CD4-positive, alpha-beta T cell treated with Interleukin-4 for 1 hour (primary cell): Measurements from ENCODE around the gene PRKCZ.

ENCODE experiments used
- DNase-seq, 2 donors: peaks; one replicate each; pipeline ENCODE4 v3.0.0-alpha.2; 2020 to 2022

The PRKCZ gene

DNA sequence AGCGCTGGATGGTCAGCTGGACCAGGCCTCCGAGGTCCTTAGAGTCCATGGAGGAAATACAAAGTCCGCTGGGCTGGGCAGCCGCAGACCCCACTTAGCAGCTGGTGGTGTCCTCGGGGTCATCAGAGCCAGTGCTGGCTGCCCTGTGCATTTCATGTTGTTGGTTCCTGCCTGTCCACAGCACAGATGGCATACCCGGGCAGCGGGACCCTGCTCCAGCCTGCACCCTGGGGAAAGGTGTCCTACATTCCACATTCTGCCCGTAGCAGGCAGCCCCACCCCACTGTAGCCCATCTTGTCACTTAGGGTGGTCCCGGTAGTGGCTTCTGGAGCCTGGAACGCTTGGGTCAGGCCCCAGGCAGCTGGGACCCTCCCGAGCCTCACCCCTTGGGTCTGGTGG, 19.8 kb downstream of the PRKCZ start:
- DNase-seq, result no peak

DNA sequence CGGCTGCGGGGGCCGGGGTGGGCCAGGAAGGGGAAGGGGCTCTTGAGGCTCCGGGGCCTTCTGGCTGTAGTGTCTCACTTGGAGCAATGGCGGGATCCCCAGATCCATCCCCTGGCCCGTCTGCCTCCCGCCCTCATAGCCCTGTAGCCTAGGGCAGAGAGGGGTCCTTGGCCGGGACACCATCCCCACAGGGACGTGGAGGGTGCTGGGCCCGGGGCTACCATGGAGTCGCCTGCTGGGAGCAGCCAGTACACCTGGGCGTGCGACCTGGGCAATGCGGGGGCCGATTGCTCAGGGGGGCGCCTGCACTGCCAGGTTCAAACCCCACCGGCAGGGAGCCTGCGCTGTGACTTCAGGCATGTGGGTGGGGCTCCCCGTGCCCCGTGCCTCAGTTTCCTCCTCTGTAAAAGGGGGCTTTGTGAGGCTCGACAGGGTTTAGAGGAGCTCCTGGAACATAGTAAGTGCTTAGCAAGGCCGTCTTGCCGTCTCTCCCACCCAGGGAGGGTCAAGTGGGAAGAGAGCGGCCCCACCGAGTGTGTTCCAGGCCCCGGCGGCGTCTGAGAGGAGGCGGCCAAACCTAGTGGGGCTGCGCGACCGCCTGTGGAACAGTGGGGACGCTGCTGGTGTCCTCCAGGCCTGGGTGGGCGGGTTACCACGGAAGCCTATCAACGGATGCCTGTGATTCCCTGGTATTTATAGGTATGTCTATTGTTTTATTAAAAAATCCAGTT, 20.8 kb downstream of the PRKCZ start:
- DNase-seq, result no peak

DNA sequence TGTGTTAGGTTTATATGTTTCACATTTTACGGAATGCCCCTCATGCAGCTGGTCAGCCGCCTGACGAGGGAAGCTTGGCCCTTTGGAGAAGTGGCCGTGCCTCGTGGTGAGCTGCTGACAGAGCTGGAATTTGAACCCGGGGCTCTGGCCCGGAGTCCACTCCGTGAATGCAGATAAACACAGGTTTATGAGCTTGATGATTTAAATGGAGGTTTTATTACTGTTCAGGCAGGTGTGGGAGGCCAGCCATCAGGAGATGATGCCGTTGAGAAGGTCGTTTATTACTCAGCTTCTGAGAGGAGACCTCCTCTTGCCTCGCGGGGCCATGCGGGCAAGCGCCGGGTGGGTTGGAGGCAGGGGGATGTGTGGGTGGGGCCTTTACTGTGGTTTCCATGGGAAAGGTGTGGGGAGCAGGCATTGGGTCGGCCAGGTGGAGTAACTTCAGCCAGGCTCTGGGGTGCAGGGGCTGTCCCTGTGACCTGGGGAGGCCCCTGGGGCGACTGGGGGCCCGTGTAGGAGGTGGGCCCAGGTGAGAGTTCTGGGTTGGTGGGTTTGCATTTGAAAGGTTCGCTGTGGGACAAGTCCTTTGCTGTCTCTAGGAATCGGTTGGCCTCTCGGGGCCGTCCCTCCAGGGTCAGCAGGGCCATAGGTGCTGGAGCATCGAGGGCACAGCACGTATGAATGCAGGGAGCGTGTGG, 22.0 kb downstream of the PRKCZ start:
- no peak for DNase-seq

DNA sequence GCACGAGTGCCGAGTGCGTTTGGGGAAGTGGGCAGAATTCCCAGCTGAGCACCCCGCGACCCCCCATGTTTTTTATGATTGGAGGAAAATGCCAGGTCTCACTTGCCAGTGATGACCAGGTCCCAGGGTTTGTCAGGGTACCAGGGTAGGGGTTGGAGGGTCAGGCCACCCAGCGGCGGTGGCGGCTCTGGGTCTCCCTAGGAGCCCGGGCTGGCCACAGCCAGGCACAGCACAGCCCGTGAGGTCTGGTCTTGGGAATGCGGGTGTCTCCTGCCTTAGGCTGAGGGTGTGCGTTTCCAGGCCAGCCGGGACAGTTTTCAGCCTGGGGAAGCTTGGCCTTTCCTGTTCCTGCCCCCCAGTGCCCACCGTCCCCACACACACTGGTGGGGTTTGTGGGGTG, 22.7 kb downstream of the PRKCZ start:
- DNase-seq, result no peak

DNA sequence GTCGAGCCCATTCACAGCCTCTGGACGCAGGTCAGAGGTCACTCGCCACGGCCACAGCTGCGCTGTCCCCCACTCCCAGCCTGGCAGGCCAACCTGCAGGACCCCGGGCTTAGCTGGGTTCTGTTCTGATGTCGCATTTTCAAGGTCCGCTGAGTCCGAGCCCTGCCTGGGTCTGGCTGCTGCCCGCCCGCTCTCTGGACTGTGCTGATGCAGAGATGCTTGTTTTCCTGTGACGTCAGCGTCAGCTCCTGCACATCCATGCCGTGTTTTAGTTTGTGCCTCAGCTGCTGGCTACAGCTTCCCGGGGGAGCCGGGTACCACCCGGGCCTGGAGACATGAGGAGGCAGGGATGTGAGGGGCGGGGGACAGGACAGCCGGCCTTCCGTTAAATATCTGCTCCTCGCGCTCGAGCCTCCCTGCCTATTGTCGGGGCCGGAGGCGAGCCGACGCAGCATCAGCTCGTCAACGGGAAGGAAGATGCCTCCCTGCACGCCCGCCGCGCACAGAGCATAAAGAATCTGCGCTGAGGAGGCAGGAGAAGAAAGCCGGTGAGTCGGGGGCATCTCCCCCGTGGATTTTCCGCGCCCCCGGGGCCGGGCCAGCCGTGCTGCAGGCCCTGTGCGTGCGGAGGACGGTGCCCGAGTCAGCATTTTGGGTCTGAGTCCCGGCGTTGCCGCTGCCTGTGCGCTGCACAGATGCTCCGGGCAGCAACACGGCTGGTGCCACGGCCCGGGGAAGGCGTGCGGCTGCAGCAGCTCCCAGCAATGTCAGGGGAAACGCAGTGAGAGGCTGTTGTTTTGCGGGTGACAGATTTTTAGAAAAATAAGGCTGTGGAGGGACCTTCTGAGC, 23.4 kb downstream of the PRKCZ start:
- DNase-seq, result no peak

DNA sequence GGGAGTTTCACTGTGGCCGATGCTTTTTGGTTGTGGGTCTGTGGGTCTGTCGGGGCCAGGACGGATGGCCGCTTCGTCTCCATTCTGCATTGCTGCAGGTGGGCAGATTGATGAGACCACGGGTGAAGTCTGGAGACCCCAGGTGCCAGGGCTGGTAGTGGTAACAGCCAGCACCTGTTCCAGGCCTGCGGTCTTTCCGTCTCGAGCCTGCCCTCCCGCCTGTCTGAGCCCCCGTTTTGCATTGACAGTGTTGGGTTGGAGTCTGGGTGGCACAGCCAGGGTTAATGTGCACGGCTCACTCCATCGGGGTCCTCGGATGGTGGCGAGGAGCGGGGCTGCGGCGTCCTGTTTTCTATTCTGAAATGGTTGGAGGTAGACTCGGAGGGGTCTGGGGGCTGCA, 24.2 kb downstream of the PRKCZ start:
- no peak for DNase-seq

DNA sequence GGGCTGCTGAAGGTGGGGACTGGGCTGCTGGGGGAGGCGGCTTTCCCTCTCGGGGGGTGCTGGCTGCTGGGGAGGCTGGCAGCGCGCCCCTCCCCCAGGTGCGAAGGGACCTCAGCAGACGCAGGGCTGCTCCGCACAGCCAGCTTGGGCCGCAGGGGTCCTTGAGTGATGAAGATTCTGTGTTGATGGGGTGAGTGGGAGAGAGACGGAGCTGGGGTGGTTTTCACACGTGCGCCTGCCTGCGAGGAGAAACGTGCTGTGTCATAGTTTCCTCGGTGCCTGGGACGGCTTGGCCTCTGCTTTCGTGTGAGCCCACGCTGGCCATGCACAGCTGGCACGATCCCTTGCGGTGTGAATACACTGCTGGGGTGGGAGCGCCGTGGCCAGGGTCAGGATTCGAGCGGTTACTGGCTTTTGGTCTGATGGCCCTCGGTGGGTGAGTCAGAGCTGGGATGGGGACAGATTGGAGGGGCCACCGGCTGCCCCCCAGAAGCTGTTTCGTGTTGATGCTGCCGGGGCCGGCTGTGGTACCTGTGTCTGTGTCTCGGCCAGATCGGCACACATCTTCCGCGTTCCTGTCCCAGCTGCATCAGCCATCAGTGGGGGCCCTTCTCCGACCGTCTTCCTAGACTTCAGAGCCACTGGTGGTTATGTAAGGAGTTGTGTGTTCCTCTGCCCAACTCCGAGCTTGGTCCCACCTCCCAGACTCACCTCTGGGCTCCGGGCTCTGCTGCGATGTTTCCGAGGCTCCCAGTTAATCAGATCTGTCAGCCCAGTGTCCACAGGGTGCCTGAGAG, 24.9 kb downstream of the PRKCZ start:
- DNase-seq, result no peak

DNA sequence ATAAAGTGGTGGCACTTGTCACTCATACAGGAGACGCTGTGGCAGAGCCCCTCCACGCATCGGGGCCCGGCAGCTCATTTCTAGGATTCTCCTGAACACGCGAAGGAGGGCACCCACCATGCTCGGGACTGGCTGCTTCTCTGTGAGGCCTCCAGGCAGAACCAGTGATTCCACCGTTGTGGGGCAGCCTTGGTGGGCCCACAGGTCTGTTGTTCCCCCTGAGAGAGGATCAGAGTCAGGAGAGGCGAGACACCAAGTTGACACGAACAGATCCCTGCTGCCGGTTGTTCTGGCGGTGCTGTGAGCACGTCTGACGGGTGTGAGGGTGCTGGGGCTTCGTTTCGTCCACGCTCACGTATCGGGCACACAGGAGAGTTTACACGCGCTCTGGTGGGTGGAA, 26.6 kb downstream of the PRKCZ start:
- DNase-seq, result no peak

DNA sequence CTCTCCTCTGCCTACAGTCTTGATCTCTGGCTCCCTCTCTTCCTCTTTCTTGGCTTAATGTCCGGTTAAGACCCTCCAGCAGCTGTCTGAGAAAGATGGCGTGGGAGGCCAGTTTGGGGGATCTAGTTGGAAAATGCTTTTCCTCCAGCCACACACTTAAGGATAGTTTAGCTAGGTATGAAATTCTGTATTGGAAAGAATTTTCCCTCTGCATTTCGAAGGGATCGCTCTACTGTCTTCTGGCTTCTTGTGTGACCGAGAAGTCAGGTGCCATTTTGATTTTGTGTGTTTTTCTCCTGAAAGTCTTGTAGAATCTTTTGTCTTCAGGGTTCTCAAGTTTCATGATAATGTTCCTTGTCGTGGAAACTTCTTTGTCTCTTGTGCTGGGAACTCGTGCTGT, 28.0 kb downstream of the PRKCZ start:
- DNase-seq, result no peak

DNA sequence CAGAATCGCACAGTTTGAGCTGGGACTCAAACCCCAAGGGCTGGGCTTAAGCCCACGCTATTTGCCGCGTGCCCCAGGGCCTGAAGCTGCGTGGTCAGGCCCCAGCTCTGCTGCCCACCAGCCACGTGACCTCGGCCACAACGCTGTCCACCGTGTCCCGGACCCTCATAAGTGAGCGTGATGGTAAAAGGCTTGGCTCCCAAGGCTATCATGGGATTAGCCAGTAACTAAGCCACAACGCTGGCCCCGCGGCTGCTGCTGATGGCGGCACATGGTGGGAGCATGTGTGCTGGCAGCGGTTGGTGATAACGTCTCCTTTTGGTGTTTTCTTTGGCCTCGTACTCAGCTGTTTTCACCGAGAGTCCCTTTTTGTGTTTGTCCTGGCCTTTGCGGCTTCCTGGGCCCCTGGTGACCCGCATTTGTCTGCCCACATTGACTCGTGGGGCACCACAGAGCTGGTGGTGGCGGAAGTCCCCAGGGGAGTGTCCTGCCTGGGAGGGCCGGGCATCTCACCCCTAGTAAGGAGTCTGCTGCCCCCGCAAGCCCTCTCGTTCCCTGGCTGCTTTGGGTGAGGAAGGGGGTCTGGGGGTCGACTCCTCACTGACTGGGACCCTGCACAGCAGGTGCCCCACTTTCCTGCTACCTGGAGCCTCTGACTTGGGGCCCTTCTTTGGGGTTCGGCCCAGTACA, 29.3 kb downstream of the PRKCZ start:
- no peak for DNase-seq

DNA sequence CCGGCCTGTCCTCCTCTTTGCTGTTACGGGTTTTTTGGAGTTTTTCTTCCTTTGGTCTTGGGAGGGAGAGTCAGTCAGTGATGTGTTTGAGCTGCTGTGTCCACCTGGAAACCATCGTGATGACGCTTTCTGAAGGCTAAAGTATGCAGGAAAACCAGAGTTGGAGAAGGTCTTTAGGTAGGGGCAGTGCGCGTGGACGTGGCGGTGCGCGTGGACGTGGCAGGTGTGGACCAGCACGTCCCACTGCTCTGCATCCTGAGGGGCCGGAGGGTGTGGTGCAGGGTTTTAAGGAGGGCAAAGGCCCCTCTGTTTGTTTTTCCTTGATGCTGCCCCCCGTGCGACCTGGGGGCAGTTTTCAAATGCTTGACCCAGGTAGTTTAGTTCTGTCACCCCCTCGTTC, 29.9 kb downstream of the PRKCZ start:
- DNase-seq, result no peak

DNA sequence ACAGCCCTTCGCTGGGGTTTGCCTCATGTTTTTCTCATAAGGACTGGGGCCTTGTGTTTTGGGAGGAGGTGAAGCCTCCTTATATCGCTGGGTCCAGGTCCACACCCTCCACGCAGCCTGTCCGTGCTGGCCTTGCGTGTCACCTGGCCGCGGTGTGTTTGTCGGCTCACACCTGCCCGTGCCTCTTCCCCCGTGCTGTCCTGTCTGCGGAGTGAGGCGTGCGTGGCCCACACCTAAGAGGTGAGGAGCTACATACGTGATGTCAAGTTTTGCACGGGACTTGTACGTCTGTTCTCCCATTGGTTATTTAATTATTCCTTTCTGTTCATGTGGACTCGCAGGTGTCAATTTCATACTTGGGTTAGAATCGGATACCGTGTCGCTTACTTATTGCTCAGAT, 30.7 kb downstream of the PRKCZ start:
- no peak for DNase-seq

DNA sequence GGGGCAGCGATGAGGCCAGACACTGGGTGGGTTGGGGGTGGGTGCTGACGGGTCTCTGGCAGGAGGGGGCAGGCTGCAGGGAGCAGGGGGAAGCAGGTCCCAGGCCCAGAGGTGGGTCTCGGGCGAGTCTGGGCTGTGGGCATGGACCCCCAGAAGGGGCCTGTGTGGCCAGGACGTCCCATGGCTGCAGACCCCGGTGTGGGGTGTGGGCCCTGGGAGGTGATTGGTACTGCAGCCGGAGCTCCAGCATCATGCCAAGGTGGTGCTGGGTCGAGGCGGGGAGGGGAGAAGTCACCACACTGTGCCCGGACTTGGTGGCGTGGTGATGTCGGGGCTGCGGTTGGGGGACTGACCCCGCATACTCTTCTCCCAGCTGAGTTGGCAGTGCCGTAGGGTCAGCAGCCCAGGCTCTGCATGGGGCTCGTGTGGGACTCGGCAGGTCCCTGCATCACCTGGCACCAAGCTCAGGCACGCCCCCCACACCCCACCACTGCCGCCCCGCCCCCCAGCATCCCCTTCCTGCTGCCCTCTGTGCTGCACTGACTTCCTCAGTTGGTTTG, 31.2 kb downstream of the PRKCZ start:
- DNase-seq, result no peak

DNA sequence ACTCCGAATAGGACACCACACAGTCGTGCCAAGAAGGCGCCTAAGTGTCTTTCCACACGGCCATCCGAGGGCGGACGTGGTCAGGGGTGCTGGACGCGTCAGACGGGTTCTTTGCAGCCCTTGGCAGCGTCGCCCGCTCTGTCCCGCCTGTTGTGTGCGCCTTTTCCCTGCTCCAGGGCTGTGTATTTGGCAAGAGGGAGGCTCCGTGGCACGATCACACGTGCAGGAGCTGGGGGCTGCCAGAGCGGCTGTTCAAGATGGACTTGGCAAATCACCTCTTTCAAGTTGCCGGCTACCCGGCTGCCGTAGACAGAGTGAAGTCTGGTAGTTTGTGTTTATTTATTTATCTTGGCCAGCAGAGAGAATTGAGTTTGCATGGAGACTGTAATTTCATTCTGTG, 31.9 kb downstream of the PRKCZ start:
- DNase-seq, result no peak

DNA sequence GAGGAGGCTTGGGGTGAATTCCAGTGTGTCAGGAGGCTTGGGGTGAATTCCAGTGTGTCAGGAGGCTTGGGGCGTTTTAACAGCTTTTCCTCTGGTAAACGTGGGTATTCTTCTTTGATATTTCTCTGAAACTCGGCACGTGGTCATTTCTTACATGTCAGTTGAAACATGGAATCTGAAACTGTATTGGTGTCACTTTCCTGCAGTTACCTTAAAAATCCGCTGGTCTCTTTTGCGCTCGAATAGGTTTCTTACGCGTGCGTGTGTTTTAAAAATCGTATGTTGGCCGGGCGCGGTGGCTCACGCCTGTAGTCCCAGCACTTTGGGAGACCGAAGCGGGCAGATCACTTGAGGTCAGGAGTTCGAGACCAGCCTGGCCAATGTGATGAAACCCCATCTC, 33.5 kb downstream of the PRKCZ start:
- DNase-seq, result no peak

DNA sequence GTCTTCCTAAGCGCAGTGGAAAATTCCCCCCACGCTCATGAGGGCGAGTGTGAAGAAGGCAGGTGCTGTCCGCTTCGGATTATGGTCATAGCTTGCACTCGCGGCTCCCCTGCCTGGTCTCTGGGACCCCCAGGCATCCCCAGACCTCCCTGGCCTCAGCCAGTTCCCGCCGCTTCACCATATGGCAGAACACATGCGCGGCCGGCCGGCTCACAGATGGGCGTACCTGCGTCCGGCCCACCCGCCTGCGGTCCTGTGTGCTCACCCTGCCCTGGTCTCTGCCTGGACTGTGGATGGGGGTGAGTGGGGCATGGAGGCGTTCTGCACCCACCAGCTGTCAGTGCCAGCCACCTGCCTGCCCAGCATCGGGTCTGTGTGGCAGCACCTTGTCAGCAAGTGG, 34.1 kb downstream of the PRKCZ start:
- no peak for DNase-seq

DNA sequence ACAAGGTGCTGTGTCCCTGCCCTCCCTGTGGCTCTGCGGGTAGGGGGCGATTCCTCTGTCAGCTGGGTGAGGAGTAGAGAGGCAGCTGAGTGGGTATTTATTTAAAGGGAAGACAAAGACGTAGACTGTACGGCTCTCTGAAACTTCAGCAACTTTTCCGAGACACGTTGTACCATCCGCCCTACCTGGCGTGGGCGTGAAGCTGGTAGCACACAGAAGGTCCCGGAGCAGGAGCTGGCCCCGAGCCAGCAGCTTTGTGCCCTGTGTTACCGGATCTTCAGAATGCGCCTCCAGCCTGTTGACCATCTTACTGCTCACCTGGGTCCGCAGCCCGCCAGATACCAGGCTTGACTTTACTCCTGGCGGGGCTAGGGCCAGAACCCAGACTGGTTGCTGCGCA, 34.9 kb downstream of the PRKCZ start:
- DNase-seq, result no peak

DNA sequence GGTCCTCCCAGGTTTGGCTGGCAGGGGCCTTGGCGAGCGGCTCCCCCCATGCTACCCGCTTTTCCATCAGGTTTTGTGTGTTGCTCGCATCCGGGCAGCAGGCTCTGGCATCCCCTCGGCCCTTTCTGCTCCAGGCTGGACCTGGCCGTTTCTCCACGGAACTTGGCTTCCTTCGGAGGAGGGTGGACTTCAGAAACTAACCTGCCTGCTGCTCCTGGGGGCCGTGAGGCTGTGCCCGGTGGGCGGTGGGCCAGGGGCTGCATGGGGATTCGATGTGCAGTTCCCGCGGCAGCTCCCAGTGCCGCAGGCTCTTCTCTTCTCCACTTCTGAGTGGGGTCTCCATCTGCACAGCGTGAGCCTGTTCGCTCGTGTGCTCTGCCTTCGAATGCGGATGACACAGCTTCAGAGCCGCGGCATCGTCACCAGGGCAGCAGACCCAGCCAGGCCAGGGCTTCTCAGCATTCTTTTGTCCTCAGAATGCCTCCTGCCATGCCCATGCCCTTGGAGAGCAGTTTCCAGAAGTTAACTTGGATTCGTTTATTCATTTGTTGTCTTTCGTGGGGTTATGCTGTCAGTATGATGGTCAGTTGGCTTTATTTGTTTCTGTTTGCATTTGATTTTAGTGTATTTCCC, 36.4 kb downstream of the PRKCZ start:
- no peak for DNase-seq

DNA sequence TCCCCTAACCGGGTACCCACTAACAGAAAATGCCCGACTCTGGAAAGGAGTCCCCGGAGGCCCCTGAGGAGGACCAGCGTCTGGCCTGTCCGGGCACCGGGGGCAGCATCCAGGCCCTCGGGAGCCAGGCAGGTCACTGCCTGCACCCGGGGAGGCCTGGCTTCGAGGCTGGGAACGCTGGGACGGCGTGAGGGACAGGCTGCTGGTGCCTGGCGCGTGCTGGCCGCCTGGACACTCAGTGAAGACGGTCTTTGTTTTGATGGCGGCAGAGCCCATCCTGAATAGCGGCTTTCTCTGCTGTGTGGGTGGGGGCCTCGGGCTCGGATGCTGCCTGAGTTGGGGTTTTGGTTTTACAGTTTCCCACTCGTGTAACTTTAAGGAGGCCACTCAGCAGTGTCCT, 37.6 kb downstream of the PRKCZ start:
- DNase-seq, result no peak

DNA sequence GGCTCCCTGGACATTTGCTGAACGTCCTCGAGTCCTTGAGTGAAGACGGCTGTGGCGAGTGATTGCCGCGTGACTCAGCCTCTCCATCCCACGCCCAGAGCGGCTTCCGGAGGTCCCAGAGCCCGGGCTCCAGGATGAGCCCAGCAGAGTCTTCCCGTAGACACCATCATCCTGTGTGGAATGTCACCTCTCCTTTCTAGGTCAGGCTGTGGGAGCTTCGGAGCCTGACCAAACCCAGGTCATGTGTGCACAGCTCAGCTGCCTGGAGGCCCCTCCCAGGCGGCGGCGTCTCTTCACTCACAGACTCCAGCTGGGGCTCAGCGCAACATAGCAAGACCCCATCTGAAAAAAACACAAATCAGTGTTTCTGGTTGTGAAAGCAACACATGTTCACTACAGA, 38.2 kb downstream of the PRKCZ start:
- no peak for DNase-seq

DNA sequence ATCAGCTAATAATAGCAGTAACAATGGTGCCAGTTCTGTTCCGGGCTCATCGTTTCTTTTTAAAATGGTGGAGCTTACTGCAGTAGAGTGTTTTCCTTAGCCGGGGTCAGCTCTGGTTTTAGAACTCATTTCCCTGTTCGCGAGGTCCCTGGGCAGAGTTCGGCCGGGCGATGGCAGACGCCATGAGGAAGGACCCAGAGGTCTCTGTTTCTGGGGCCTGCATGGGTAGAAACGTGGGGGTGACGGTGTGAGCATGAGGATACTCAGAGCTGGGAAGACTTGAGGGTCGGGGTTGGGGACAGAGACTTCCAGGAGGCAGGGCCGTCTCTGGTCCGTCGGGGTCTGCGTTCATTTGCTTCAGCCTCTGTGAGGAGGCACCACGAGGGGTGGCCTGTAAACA, 38.8 kb downstream of the PRKCZ start:
- no peak for DNase-seq
